Upper lobe of left lung (tissue), 4 donors: ENCODE results near the gene GLOD4.

Source experiments
- POLR2A ChIP-seq, 4 donors: fragments of 450-650 bp; IDR thresholded peaks; one replicate each; pipeline ENCODE4 v1.5.1; 2016 to 2017; ENCODE audit warnings: antibody characterized with exemption in 4 of 4, mild to moderate bottlenecking in 2 of 4
- POLR2AphosphoS5 ChIP-seq, 2 donors: sonication (generic); formaldehyde crosslinking; IDR thresholded peaks; one replicate each; pipeline ENCODE4 v1.5.1; 2017; ENCODE audit warnings: antibody characterized with exemption in 2 of 2
- TF ChIP-seq, protein P1 (sequence below), 6 experiments: fragments of 450-650 bp in 4 of 6; fragments of 200-600 bp in 2 of 6; sonication (generic) in 2 of 6; IDR thresholded peaks; one replicate each; pipeline ENCODE4 v1.5.1; 2016 to 2019; ENCODE audit warnings: antibody characterized with exemption in 6 of 6

DNA sequence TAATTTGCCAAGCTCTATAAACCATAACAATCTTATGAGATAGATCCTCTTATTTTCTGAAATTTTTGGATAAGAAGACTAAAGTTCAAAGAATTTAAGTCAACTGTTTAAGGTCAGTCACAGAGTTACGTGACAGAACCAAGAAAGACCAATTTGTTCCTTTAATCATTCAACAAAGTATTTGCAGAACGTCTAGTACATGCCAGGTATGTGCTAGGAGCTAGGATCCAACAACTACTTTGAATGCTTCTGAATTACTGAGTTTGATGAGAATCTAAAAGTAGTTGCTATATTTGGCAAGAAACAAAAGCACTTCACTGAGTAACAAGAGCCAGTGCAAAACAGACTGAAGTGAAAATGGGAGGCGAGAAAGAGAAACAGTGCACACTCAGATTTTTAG is 15.0 kb downstream of the GLOD4 start:
- TF ChIP-seq, protein P1, sequence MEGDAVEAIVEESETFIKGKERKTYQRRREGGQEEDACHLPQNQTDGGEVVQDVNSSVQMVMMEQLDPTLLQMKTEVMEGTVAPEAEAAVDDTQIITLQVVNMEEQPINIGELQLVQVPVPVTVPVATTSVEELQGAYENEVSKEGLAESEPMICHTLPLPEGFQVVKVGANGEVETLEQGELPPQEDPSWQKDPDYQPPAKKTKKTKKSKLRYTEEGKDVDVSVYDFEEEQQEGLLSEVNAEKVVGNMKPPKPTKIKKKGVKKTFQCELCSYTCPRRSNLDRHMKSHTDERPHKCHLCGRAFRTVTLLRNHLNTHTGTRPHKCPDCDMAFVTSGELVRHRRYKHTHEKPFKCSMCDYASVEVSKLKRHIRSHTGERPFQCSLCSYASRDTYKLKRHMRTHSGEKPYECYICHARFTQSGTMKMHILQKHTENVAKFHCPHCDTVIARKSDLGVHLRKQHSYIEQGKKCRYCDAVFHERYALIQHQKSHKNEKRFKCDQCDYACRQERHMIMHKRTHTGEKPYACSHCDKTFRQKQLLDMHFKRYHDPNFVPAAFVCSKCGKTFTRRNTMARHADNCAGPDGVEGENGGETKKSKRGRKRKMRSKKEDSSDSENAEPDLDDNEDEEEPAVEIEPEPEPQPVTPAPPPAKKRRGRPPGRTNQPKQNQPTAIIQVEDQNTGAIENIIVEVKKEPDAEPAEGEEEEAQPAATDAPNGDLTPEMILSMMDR (IDR thresholded peaks at IDR 0.05) = no peak
- TF ChIP-seq POLR2AphosphoS5 (IDR thresholded peaks at IDR 0.05) (no peak), POLR2A (IDR thresholded peaks at IDR 0.05) (no peak)
